WI38 (cell line): ENCODE results near the gene CORO6.

Source experiments
- H3K4me3 ChIP-seq: 2 replicates; pipeline ENCODE4 v1.5.1; 2011; ENCODE audit warnings: low read depth, mild to moderate bottlenecking, control low read depth, low read length
- CTCF ChIP-seq: IDR thresholded peaks from 2 replicates; pipeline ENCODE4 v1.5.1; 2012; ENCODE audit warnings: low read depth, mild to moderate bottlenecking, control low read depth, low read length

CORO6 gene

GRCh38 chr17:29612404-29613280 is 10.1 kb downstream of the CORO6 start:
- no peak for TF ChIP-seq CTCF
- no peak overlapping the region for H3K4me3 ChIP-seq

DNA sequence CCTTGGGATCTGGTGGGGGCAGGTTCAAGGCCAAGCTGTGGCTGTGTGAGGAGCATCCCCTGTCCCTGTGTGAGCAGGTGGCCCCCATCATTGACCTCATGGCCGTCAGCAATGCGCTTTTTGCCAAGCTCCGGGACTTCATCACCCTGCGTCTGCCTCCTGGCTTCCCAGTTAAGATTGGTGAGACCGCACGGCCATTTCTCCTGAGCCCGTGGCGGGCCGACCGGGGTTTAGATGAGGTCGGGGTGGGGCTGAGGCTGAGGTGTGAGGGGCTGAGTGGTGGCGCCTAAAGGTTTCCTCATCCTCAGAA is 10.7 kb downstream of the CORO6 start:
- H3K4me3 ChIP-seq = no peak overlapping the region
- TF ChIP-seq CTCF = no peak

GRCh38 chr17:29611351-29612093 is 11.2 kb downstream of the CORO6 start:
- no peak overlapping the region for H3K4me3 ChIP-seq
- TF ChIP-seq CTCF = no peak

GRCh38 chr17:29610395-29610794 is 12.3 kb downstream of the CORO6 start:
- no peak overlapping the region for H3K4me3 ChIP-seq
- TF ChIP-seq CTCF = no peak

- TF ChIP-seq CTCF = no peak
- H3K4me3 ChIP-seq = no peak overlapping the region
Observed at GRCh38 chr17:29608986-29609385, 13.7 kb downstream of the CORO6 start.

- TF ChIP-seq CTCF = no peak
- no peak overlapping the region for H3K4me3 ChIP-seq
Observed at GRCh38 chr17:29607557-29608195, 15.0 kb downstream of the CORO6 start.
